Caco-2 (cell line): Measurements from ENCODE around the gene AKR1E2. TPM values are rescaled to one million over a fixed set of nuclear protein-coding genes. Genes with fewer than 3 reads are reported as not detected.

Experiments
- BruUV-seq: library from RNA; stranded (reverse); fragments of 400-500 nt; replicated peaks from 2 replicates; lab custom pipeline; 2021; lab: Mats Ljungman, UMichigan
- CTCF ChIA-PET: fragments of 300-600 bp; sonication (Branson Sonifier 250); formaldehyde crosslinking; loops from one replicate; lab custom pipeline; 2022; ENCODE audit warnings: antibody characterized with exemption; lab: Charles Lee
- POLR2A ChIA-PET: fragments of 300-600 bp; sonication (Branson Sonifier 250); formaldehyde crosslinking; loops from one replicate; lab custom pipeline; 2022; ENCODE audit warnings: antibody characterized with exemption; lab: Charles Lee
- DNase-seq, 2 experiments: peaks; one replicate each; pipeline versions ENCODE4 v3.0.0 to v3.0.0-alpha.2; 2020 to 2022
- H3K27me3 ChIP-seq: replicated peaks from 2 replicates; pipeline ENCODE4 v1.6.0; 2011; ENCODE audit warnings: low read length; ENCODE audit not compliant: control insufficient read depth, insufficient read depth
- H3K36me3 ChIP-seq: 2 replicates; pipeline ENCODE4 v1.5.1; 2011; ENCODE audit warnings: low read length; ENCODE audit not compliant: control insufficient read depth, insufficient read depth
- H3K4me1 ChIP-seq: fragments of 250-450 bp; sonication (Bioruptor Pico); 2 replicates; pipeline ENCODE4 v1.5.1; 2020; ENCODE audit warnings: mild to moderate bottlenecking
- H3K4me3 ChIP-seq: 2 replicates; pipeline ENCODE4 v1.5.1; 2011; ENCODE audit warnings: low read depth, mild to moderate bottlenecking, control low read depth, low read length
- H3K9me3 ChIP-seq: fragments of 250-450 bp; sonication (Bioruptor Pico); 2 replicates; pipeline ENCODE4 v1.5.1; 2020; ENCODE audit warnings: mild to moderate bottlenecking, moderate library complexity
- H3K27ac Mint-ChIP-seq: one replicate; pipeline ENCODE4 v1.8.0; 2022; ENCODE audit warnings: mixed read lengths; ENCODE audit not compliant: unreplicated experiment
- H3K27me3 Mint-ChIP-seq: one replicate; pipeline ENCODE4 v1.8.0; 2022; ENCODE audit warnings: mixed read lengths; ENCODE audit not compliant: insufficient read depth, unreplicated experiment
- H3K36me3 Mint-ChIP-seq: one replicate; pipeline ENCODE4 v1.8.0; 2022; ENCODE audit warnings: mild to moderate bottlenecking, mixed read lengths; ENCODE audit not compliant: insufficient read depth, unreplicated experiment
- H3K4me1 Mint-ChIP-seq: one replicate; pipeline ENCODE4 v1.8.0; 2022; ENCODE audit warnings: low read depth, mixed read lengths; ENCODE audit not compliant: unreplicated experiment
- H3K4me3 Mint-ChIP-seq: one replicate; pipeline ENCODE4 v1.8.0; 2022; ENCODE audit warnings: mild to moderate bottlenecking, moderate library complexity, mixed read lengths; ENCODE audit not compliant: unreplicated experiment
- H3K9me3 Mint-ChIP-seq: one replicate; pipeline ENCODE4 v1.8.0; 2022; ENCODE audit warnings: mixed read lengths; ENCODE audit not compliant: unreplicated experiment
- CTCF ChIP-seq, 2 experiments: fragments of 200-600 bp in 1 of 2; IDR thresholded peaks; 1 replicate in 1 of 2; 2 replicates in 1 of 2; pipeline versions ENCODE4 v1.5.1 to v1.8.0; 2011 to 2022; ENCODE audit warnings: antibody characterized with exemption in 1 of 2, control low read depth in 1 of 2, inconsistent platforms in 1 of 2, low read depth in 1 of 2, low read length in 1 of 2, mild to moderate bottlenecking in 1 of 2, moderate library complexity in 1 of 2; ENCODE audit not compliant: insufficient read depth in 1 of 2, severe bottlenecking in 1 of 2, unreplicated experiment in 1 of 2
- intact Hi-C: fragments of 100-400 bp; cut with micrococcal nuclease; formaldehyde crosslinking; loops from one replicate; pipeline ENCODE4 v1.10.0; 2022; ENCODE audit not compliant: unreplicated experiment
- total RNA-seq: library from RNA; stranded (reverse); gene quantifications from 2 replicates; pipeline ENCODE4 v1.2.3, GENCODE V29; 2022

AKR1E2 gene
- total RNA-seq, 1 experiment from 2014 or later, result 68.3 TPM

GRCh38 chr10:4846775-4847174 lies 20.8 kb downstream of the AKR1E2 start:
- no peak for DNase-seq
- peaks cover 11% of the 10 kb centered on the region; the same call in 1 of the 2 replicates for H3K4me1 ChIP-seq
- TF ChIP-seq CTCF (IDR thresholded peaks at IDR 0.05; ENCODE audit: insufficient read depth in 1 of 2, low read depth in 1 of 2, low read length in 1 of 2, severe bottlenecking in 1 of 2, unreplicated experiment in 1 of 2), result no peak
- intact Hi-C loops, result no loop called here
- Mint-ChIP-seq H3K27ac (no peak overlapping the region), H3K9me3 (no peaks in the 10 kb centered on the region), H3K36me3 (peaks cover 63% of the 10 kb centered on the region), H3K4me1 (peaks cover 20% of the 10 kb centered on the region), H3K4me3 (no peak overlapping the region), H3K27me3 (no peaks in the 10 kb centered on the region)
- H3K36me3 ChIP-seq, result peaks cover 6% of the 10 kb centered on the region
- POLR2A ChIA-PET, result no interaction called here
- no peaks in the 10 kb centered on the region for H3K9me3 ChIP-seq
- no peak overlapping the region for H3K4me3 ChIP-seq
- no TSS peak for BruUV-seq
- H3K27me3 ChIP-seq, result no peaks in the 10 kb centered on the region
- CTCF ChIA-PET, result interaction anchor here (5.5 kb wide), 1 partner anchor 137 kb away, joined by 78 read pairs; no protein-coding TSS in a partner anchor

- peaks cover 6% of the 10 kb centered on the region for H3K36me3 ChIP-seq
- no peaks in the 10 kb centered on the region for H3K27me3 Mint-ChIP-seq
- POLR2A ChIA-PET, result no interaction called here
- peak in 1 of 2 experiments; percentile 27 for DNase-seq
- no peak overlapping the region for H3K4me3 Mint-ChIP-seq
- no peak overlapping the region for H3K4me3 ChIP-seq
- no TSS peak for BruUV-seq
- H3K27ac Mint-ChIP-seq, result peak overlapping the region; percentile 80
- no peaks in the 10 kb centered on the region for H3K9me3 Mint-ChIP-seq
- H3K27me3 ChIP-seq, result no peaks in the 10 kb centered on the region
- CTCF ChIA-PET, result interaction anchor here (5.5 kb wide), 1 partner anchor 136 kb away, joined by 78 read pairs; no protein-coding TSS in a partner anchor
- peaks cover 20% of the 10 kb centered on the region for H3K4me1 Mint-ChIP-seq
- intact Hi-C loops, result loop anchor here (2.0 kb wide), 6 partner anchors 31 to 587 kb away; partner anchors contain the start of gene AKR1C3
- H3K4me1 ChIP-seq, result peaks cover 11% of the 10 kb centered on the region; the same call in 1 of the 2 replicates
- no peak for TF ChIP-seq CTCF (IDR thresholded peaks at IDR 0.05; ENCODE audit: insufficient read depth in 1 of 2, low read depth in 1 of 2, low read length in 1 of 2, severe bottlenecking in 1 of 2, unreplicated experiment in 1 of 2)
- H3K36me3 Mint-ChIP-seq, result peaks cover 60% of the 10 kb centered on the region
- H3K9me3 ChIP-seq, result no peaks in the 10 kb centered on the region
Observed at GRCh38 chr10:4847561-4848355, 21.8 kb downstream of the AKR1E2 start.

- intact Hi-C loops, result loop anchor here (2.0 kb wide), 6 partner anchors 32 to 586 kb away; partner anchors contain the start of gene AKR1C3
- POLR2A ChIA-PET, result no interaction called here
- Mint-ChIP-seq H3K4me3 (no peak overlapping the region), H3K9me3 (no peaks in the 10 kb centered on the region), H3K27me3 (no peaks in the 10 kb centered on the region), H3K36me3 (peaks cover 59% of the 10 kb centered on the region), H3K4me1 (peaks cover 20% of the 10 kb centered on the region), H3K27ac (peak overlapping the region; percentile 69)
- BruUV-seq, result no TSS peak
- DNase-seq, result no peak
- CTCF ChIA-PET, result interaction anchor here (1.5 to 5.5 kb wide), 4 partner anchors 22 to 593 kb away, joined by 3 to 78 read pairs (median 9); partner anchors contain the start of gene AKR1E2
- no peaks in the 10 kb centered on the region for H3K27me3 ChIP-seq
- peaks cover 11% of the 10 kb centered on the region; the same call in 1 of the 2 replicates for H3K4me1 ChIP-seq
- no peak overlapping the region for H3K4me3 ChIP-seq
- H3K9me3 ChIP-seq, result no peaks in the 10 kb centered on the region
- TF ChIP-seq CTCF (IDR thresholded peaks at IDR 0.05; ENCODE audit: insufficient read depth in 1 of 2, low read depth in 1 of 2, low read length in 1 of 2, severe bottlenecking in 1 of 2, unreplicated experiment in 1 of 2), result no peak
- H3K36me3 ChIP-seq, result peaks cover 2% of the 10 kb centered on the region; the same call in 1 of the 2 replicates
Observed at GRCh38 chr10:4848356-4849041, 22.5 kb downstream of the AKR1E2 start.
